ENCODE data around the gene SEMA7A.

Gene SEMA7A

GRCh38 chr15:74451861-74452835 is 18.4 kb upstream of the SEMA7A start:
- DNase-seq = no peak

GRCh38 chr15:74451322-74451721 is 17.6 kb upstream of the SEMA7A start:
- no peak for DNase-seq

GRCh38 chr15:74449643-74450205 is 16.0 kb upstream of the SEMA7A start:
- DNase-seq = no peak

GRCh38 chr15:74449095-74449494 is 15.3 kb upstream of the SEMA7A start:
- no peak for DNase-seq

GRCh38 chr15:74445816-74446763 is 12.3 kb upstream of the SEMA7A start:
- no peak for DNase-seq

GRCh38 chr15:74444106-74445062 is 10.6 kb upstream of the SEMA7A start:
- DNase-seq = no peak

- DNase-seq = no peak
These were observed 9.5 kb upstream of the SEMA7A start for GRCh38 chr15:74443100-74443909.

GRCh38 chr15:74442604-74443003 is 8.8 kb upstream of the SEMA7A start:
- DNase-seq = no peak

GRCh38 chr15:74442063-74442462 is 8.3 kb upstream of the SEMA7A start:
- no peak for DNase-seq

GRCh38 chr15:74441248-74441941 is 7.6 kb upstream of the SEMA7A start:
- no peak for DNase-seq

- peak; percentile 80 for DNase-seq
These were observed 5.1 kb upstream of the SEMA7A start for GRCh38 chr15:74438721-74439316.

- DNase-seq = no peak
These were observed 4.4 kb upstream of the SEMA7A start for GRCh38 chr15:74438206-74438605.

- no peak for DNase-seq
These were observed 742 bp upstream of the SEMA7A start for GRCh38 chr15:74434263-74435136.

GRCh38 chr15:74432968-74433591 is 678 bp downstream of the SEMA7A start:
- DNase-seq = peak; percentile 28

- DNase-seq = no peak
These were observed 1.3 kb downstream of the SEMA7A start for GRCh38 chr15:74432271-74432967.

GRCh38 chr15:74431645-74432044 is 2.1 kb downstream of the SEMA7A start:
- no peak for DNase-seq

- DNase-seq = no peak
These were observed 2.6 kb downstream of the SEMA7A start for GRCh38 chr15:74431116-74431515.

- DNase-seq = no peak
These were observed 3.2 kb downstream of the SEMA7A start for GRCh38 chr15:74430510-74430951.
